GM21528 (cell line): Measurements from ENCODE around the gene PDCD11.
"Not testable (repeated sequence)": the region's sequence is repeated elsewhere in the genome, so short reads cannot be mapped to it uniquely, and the experiment has no call there.

ENCODE experiments used
- ATAC-seq: cut with Tn5 transposase; IDR thresholded peaks from one replicate; pipeline ENCODE4 v1.9.1; 2021; ENCODE audit warnings: mild to moderate bottlenecking, moderate library complexity; ENCODE audit not compliant: unreplicated experiment, low FRiP score

Gene PDCD11

DNA sequence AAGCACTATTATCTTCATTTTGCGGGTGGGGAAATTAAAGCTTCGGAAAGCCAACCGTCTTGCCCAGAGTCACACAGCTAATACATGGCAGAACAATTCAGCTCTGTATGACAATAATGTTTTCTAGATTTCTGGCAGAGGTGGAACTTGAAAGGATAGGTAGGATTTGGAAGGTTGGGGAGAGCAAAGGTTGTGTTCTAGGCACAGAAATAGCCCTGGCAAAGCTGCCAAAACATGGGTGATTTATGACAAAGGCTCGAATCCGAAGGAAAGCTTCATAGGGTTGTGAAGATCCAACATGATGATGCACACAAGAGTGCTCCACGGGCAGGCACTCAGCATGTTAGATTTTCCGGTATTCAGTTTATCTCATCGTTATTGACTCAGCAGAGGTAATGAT, 19.2 kb downstream of the PDCD11 start:
- no peak for ATAC-seq

DNA sequence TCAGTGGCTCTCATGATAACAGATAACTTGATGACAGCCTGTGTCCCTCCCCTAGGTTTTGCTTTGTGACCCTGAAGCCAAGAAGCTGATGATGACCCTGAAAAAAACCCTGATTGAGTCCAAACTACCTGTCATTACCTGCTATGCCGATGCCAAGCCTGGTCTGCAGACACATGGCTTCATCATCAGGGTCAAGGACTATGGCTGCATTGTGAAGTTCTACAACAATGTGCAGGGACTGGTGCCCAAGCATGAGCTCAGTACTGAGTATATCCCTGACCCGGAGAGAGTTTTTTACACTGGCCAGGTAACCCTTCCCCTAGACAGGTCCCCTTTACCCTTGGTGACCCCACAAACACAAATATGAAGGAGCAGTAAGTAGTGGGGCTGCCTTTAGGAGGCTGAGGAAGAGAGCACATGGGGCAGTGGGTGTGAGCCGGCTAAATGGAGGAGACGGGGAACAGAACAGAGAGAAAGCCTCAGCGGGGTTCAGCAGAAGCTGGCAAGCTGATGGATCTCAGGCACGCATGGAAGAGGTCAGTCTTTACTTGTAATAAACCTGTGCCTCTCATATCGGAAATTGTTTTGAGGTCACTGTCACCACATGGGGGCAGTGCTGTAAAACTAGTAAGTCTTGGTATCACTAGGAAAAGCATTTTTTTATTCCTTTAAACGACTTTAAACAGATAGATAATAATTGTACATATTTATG, 20.2 kb downstream of the PDCD11 start:
- ATAC-seq = no peak

DNA sequence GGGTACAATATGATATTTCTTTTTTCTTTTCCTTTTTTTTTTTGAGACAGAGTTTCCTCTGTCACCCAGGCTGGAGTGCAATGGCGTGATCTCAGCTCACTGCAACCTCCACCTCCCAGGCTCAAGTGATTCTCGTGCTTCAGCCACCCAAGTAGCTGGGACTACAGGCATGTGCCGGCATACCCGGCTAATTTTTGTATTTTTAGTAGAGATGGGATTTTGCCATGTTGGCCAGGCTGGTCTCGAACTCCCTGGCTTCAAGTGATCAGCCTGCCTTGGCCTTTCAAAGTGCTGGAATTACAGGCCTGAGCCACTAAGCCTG, 20.7 kb downstream of the PDCD11 start:
- not testable (repeated sequence) for ATAC-seq

DNA sequence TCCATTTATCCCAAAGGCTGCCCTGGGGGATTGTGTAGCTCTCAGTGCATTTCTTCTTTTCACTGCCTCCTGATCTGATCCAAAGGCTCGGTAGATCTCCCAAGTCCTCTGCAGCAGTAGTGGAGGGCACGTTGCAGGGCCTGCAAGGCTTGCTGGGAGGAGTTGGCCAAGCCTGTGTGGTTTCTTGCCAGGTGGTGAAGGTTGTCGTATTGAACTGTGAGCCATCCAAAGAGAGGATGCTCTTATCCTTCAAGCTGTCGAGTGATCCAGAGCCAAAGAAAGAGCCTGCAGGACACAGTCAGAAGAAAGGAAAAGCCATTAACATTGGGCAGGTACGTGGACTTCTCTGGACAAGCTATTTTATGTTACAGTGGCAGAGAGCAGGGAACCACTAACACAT, 21.2 kb downstream of the PDCD11 start:
- ATAC-seq = no peak

DNA sequence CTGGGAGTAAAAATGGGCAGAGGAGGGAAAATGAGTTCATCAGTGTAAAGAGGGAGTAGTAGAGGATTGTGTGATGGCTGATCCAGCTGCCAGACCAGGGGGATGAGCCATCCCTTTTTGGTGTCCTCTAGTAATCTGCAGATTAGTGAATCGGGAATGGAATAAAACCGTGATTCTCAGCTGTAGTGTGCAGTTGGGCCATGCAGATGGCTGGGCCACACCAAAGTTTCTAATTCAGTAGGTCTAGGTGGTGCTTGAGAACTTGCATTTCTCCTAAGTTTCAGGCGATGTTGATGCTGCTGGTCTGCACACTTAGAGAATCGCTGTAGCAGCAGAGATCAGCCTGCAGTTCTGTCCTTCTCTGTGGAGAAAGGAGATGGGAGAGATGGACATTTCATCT, 22.7 kb downstream of the PDCD11 start:
- no peak for ATAC-seq

DNA sequence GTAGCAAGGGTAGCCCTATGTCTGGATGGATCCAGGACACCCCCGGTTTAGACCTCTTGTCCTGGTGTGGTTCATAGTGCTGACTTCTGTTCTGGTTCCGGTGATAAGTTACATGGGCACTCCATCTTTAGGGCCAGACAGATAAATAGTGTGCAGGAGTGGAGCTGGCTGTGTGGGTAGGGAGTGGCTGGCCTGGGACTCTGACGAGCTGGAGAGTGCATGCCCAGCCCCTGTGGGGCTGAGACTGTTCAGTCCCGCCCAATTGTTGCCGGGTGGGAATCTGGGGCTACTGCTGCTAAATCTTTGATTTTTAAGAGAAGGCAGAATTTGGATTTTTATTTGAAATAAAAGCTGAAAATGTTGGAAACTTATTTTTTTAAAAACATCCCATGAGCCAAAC, 27.3 kb downstream of the PDCD11 start:
- ATAC-seq = no peak

GRCh38 chr10:103427866-103428265, 31.4 kb downstream of the PDCD11 start:
- ATAC-seq = no peak

- no peak for ATAC-seq
These were observed 32.7 kb downstream of the PDCD11 start for GRCh38 chr10:103428989-103429643.

- no peak for ATAC-seq
These were observed 33.2 kb downstream of the PDCD11 start for GRCh38 chr10:103429647-103430046.

- ATAC-seq = no peak
These were observed 35.5 kb downstream of the PDCD11 start for GRCh38 chr10:103431902-103432301.

DNA sequence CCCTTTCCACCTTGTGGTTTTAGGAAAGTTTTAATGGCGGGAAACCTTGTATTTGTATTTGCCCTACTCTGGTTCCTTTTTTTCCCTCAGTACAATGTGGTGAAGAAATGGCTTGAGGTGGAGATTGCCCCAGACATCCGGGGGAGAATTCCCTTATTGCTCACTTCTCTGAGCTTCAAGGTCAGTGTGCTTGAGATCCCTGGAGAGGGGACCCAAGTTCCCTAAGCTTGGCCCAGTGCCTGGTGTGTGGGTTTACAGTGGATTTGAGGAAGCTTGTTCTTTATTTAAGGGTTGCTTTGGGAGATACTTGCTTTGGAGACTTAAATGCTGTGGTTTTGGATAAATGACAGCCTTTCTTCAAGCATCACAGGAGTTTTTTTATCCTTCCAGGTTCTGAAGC, 37.4 kb downstream of the PDCD11 start:
- no peak for ATAC-seq

GRCh38 chr10:103439776-103440175, 43.4 kb downstream of the PDCD11 start:
- ATAC-seq = no peak

- no peak for ATAC-seq
These were observed 44.0 kb downstream of the PDCD11 start for GRCh38 chr10:103440416-103440815.

GRCh38 chr10:103441206-103441605, 44.8 kb downstream of the PDCD11 start:
- no peak for ATAC-seq

GRCh38 chr10:103441611-103442010, 45.2 kb downstream of the PDCD11 start:
- no peak for ATAC-seq

DNA sequence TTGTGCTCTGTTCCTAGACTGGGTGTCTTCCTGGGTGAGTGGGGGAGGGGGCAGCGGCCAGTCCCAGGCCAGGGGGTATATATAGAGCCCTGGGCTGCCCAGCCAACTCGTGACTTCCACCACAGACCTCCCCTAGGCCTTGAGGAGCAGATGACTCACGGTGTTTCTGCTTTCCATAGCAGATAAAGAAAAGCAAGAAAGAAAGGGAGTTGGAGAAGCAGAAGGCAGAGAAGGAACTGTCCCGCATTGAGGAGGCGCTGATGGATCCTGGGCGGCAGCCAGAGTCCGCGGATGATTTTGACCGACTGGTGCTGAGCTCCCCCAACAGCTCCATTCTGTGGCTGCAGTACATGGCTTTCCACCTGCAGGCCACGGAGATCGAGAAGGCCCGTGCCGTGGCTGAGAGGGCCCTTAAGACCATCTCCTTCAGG, 45.6 kb downstream of the PDCD11 start:
- no peak for ATAC-seq

GRCh38 chr10:103443475-103444185, 47.2 kb downstream of the PDCD11 start:
- ATAC-seq = no peak

DNA sequence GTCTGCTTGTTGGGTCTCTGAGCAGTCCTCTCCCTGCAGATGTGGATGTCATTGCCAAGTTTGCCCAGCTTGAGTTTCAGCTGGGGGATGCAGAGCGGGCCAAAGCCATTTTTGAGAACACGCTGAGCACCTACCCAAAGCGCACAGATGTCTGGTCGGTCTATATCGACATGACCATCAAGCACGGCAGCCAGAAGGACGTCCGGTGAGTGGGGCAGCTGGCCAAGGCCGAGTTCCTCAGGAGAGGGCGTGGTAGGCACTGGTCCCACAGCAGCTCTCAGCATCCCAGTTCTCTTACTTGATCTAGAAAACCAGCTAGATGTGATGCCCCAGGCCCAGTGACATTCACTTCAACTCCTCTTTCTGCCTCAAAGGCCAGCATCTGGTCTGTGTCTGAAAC, 48.1 kb downstream of the PDCD11 start:
- no peak for ATAC-seq

DNA sequence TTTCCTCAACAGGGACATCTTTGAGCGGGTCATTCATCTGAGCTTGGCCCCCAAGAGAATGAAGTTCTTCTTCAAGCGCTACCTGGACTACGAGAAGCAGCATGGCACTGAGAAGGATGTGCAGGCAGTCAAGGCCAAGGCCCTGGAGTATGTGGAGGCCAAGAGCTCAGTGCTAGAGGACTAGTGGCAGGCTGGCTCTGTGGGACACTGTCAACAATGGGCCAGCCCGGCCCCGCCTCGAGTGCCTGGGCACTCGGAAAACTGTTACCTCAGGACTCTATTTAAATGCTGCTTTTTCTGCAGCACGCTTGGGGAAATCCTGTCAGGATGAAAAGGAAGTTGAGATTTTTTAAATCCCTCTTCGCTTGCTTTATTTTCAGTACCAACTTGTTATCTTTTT, 48.9 kb downstream of the PDCD11 start:
- no peak for ATAC-seq

GRCh38 chr10:103445767-103446567, 49.5 kb downstream of the PDCD11 start:
- no peak for ATAC-seq

- ATAC-seq = no peak
These were observed 50.8 kb downstream of the PDCD11 start for GRCh38 chr10:103447187-103447586.
